ENCODE measurements around the gene USP24. TPM values are rescaled to one million over a fixed set of nuclear protein-coding genes. Genes with fewer than 3 reads are reported as not detected.
A peak's percentile ranks its signal among the peaks of the same experiment; 100 is the strongest.

Gene USP24
- total RNA-seq, 1 experiment from 2014 or later = 45.7 TPM

DNA sequence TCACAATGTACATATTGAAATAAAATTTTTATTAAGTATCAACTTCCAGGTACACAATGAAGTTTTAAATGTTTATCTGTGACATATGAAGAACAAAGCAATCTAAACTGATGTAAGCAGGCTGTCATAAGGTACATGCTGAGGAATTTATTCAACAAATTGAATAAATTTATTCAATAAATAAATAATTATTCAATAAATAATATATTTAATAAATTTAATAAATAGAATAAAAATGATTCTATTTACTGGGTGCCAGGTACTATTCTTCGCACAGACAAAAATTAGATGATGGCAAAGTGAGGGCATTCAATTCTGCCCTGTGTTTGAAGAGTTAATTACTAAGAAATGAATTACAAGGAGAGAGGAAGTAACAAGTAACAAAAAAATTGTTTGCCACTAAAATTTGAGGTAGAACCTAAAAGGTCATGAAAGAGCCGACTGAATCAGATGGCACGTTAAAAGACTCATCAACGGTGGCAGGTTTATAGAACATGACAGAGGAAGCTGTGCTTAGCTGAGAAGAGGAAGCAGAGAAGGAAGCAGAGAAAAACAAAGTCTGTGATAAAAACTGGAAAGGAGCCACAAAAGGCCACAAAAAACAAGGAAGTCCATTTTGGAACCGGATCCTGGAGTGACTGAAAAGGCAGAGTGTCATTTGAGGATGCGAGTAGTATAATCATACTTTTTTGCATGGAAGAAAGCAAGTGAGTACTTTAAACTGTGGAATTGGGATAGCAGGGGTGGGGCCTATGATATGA, 2.2 kb upstream of the USP24 start:
- Mint-ChIP-seq H3K4me3 (ENCODE audit: unreplicated experiment) (no peak overlapping the region), H3K36me3 (ENCODE audit: insufficient read depth, unreplicated experiment) (peaks cover 2% of the 10 kb centered on the region), H3K27ac (ENCODE audit: low read depth, unreplicated experiment) (peak overlapping the region; percentile 76), H3K27me3 (ENCODE audit: insufficient read depth, unreplicated experiment) (no peaks in the 10 kb centered on the region), H3K4me1 (ENCODE audit: insufficient read depth, unreplicated experiment) (peaks cover 36% of the 10 kb centered on the region), H3K9me3 (ENCODE audit: unreplicated experiment) (no peaks in the 10 kb centered on the region)
- intact Hi-C loops (cut with micrococcal nuclease) = no loop called here
- BruUV-seq (replicated peaks) = no TSS peak
- TF ChIP-seq, protein P1, sequence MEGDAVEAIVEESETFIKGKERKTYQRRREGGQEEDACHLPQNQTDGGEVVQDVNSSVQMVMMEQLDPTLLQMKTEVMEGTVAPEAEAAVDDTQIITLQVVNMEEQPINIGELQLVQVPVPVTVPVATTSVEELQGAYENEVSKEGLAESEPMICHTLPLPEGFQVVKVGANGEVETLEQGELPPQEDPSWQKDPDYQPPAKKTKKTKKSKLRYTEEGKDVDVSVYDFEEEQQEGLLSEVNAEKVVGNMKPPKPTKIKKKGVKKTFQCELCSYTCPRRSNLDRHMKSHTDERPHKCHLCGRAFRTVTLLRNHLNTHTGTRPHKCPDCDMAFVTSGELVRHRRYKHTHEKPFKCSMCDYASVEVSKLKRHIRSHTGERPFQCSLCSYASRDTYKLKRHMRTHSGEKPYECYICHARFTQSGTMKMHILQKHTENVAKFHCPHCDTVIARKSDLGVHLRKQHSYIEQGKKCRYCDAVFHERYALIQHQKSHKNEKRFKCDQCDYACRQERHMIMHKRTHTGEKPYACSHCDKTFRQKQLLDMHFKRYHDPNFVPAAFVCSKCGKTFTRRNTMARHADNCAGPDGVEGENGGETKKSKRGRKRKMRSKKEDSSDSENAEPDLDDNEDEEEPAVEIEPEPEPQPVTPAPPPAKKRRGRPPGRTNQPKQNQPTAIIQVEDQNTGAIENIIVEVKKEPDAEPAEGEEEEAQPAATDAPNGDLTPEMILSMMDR (IDR thresholded peaks at IDR 0.05; ENCODE audit: unreplicated experiment) = no peak
- ChIA-PET CTCF (no interaction called here), POLR2A (interaction anchor here (0.9 to 4.7 kb wide), 3 partner anchors 19 to 73 kb away, joined by 3 to 26 read pairs (median 10); no protein-coding TSS in a partner anchor)
- DNase-seq (ENCODE audit: unreplicated experiment) = no peak

DNA sequence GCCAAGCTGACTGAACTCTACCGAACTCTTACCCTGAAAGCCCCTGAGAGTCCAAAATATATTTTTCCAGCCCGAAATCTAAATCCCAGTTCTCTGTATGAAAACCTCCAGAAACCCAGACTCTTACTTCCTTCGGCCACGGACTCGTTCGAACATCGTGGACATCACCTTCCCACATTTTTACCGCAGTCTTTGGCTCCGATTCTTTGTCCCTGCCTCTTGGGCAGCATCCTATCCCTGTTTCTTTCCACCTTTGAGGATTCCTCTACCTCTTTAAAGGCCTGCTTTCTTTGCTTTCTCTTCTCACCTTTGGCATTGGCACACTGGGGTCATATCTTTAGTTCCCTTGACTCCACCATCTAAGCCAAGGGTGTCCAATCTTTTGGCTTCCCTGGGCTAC, 932 bp upstream of the USP24 start:
- BruUV-seq (replicated peaks) = TSS peak; percentile 72
- Mint-ChIP-seq H3K9me3 (ENCODE audit: unreplicated experiment) (no peaks in the 10 kb centered on the region), H3K27me3 (ENCODE audit: insufficient read depth, unreplicated experiment) (no peaks in the 10 kb centered on the region), H3K4me3 (ENCODE audit: unreplicated experiment) (peak overlapping the region; percentile 85), H3K4me1 (ENCODE audit: insufficient read depth, unreplicated experiment) (peaks cover 49% of the 10 kb centered on the region), H3K36me3 (ENCODE audit: insufficient read depth, unreplicated experiment) (peaks cover 6% of the 10 kb centered on the region), H3K27ac (ENCODE audit: low read depth, unreplicated experiment) (peak overlapping the region; percentile 96)
- DNase-seq (ENCODE audit: unreplicated experiment) = no peak
- TF ChIP-seq, protein P1 (IDR thresholded peaks at IDR 0.05; ENCODE audit: unreplicated experiment) = no peak
- POLR2A ChIA-PET = interaction anchor here (0.6 to 4.7 kb wide), 8 partner anchors 9 to 77 kb away, joined by 3 to 26 read pairs (median 4); no protein-coding TSS in a partner anchor
- intact Hi-C loops (cut with micrococcal nuclease) = no loop called here
- CTCF ChIA-PET = interaction anchor here (0.9 kb wide), 1 partner anchor 10 kb away, joined by 3 read pairs; no protein-coding TSS in a partner anchor

DNA sequence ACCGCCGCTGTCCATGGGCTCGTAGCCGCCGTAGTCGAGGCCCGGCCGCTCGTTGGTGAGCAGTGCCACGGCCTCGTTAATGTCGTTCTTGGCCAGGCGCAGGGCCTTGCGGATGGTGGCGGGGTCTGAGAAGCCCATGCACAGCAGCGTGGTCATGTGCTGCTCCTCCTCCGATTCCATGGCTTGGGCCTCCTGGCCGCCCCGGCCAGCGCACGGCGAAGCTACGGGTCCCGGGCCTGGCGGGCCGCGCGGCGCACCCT, 300 bp downstream of the USP24 start:
- BruUV-seq (replicated peaks) = TSS peak; percentile 39
- no peaks in the 10 kb centered on the region for H3K9me3 Mint-ChIP-seq (ENCODE audit: unreplicated experiment)
- H3K4me1 Mint-ChIP-seq (ENCODE audit: insufficient read depth, unreplicated experiment) = peaks cover 53% of the 10 kb centered on the region
- peak; percentile 43 for DNase-seq (ENCODE audit: unreplicated experiment)
- TF ChIP-seq, protein P1 (IDR thresholded peaks at IDR 0.05; ENCODE audit: unreplicated experiment) = no peak
- H3K27me3 Mint-ChIP-seq (ENCODE audit: insufficient read depth, unreplicated experiment) = no peaks in the 10 kb centered on the region
- peaks cover 6% of the 10 kb centered on the region for H3K36me3 Mint-ChIP-seq (ENCODE audit: insufficient read depth, unreplicated experiment)
- POLR2A ChIA-PET = interaction anchor here (0.6 to 4.7 kb wide), 9 partner anchors 8 to 48 kb away, joined by 3 to 26 read pairs (median 4); no protein-coding TSS in a partner anchor
- peak overlapping the region; percentile 52 for H3K27ac Mint-ChIP-seq (ENCODE audit: low read depth, unreplicated experiment)
- peak overlapping the region; percentile 85 for H3K4me3 Mint-ChIP-seq (ENCODE audit: unreplicated experiment)
- intact Hi-C loops (cut with micrococcal nuclease) = loop anchor here (2.0 kb wide), 1 partner anchor 62 kb away; no protein-coding TSS in a partner anchor
- CTCF ChIA-PET = no interaction called here

DNA sequence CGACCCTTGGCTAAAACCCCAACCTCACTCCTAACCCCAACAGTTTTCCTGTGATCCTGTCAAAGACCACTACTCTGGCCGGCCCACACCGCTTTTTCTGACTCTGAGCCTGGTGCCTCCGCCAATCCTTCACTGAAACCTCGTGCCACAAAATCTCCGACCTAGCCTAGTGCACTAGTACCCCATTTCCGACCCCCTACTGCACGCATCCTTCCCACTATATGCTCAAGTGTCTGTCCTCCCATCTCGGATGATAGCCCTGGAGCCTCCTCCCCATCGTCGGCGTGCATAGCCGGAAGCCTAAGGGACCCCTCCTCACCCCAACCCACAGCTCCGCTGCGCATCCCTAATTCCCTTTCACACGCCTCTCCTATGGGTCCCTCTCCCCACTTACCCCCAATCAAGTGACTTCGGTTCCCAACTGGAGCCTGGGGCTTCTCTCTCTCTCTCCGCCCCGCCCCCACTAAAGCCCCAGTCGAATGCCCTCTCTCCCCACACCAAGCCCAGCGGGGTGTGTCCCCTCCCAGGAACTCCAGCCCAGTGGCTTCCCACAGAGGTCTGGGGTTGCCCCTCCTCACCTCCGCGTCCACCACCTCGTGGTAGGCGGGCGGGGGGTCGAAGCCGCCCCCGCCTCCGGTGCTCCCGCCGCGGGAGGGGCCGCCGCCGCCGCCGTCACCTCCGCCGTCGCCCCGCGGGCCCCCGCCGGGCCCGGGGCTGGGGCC, 791 bp downstream of the USP24 start:
- no peaks in the 10 kb centered on the region for H3K9me3 Mint-ChIP-seq (ENCODE audit: unreplicated experiment)
- H3K4me1 Mint-ChIP-seq (ENCODE audit: insufficient read depth, unreplicated experiment) = peaks cover 55% of the 10 kb centered on the region
- ChIA-PET CTCF (interaction anchor here (0.9 to 2.0 kb wide), 2 partner anchors 63 to 68 kb away, joined by 3 to 7 read pairs; no protein-coding TSS in a partner anchor), POLR2A (interaction anchor here (0.6 to 4.7 kb wide), 14 partner anchors 8 to 51 kb away, joined by 3 to 26 read pairs (median 4); no protein-coding TSS in a partner anchor)
- peak overlapping the region; percentile 52 for H3K27ac Mint-ChIP-seq (ENCODE audit: low read depth, unreplicated experiment)
- no TSS peak for BruUV-seq (replicated peaks)
- intact Hi-C loops (cut with micrococcal nuclease) = loop anchor here (2.0 kb wide), 1 partner anchor 62 kb away; no protein-coding TSS in a partner anchor
- H3K4me3 Mint-ChIP-seq (ENCODE audit: unreplicated experiment) = peak overlapping the region; percentile 85
- H3K27me3 Mint-ChIP-seq (ENCODE audit: insufficient read depth, unreplicated experiment) = no peaks in the 10 kb centered on the region
- TF ChIP-seq, protein P1 (IDR thresholded peaks at IDR 0.05; ENCODE audit: unreplicated experiment) = no peak
- peaks cover 6% of the 10 kb centered on the region for H3K36me3 Mint-ChIP-seq (ENCODE audit: insufficient read depth, unreplicated experiment)
- DNase-seq (ENCODE audit: unreplicated experiment) = peak; percentile 49
